GM18508 (cell line): ENCODE results near the gene FBXO48.
"Not testable (repeated sequence)": the region's sequence is repeated elsewhere in the genome, so short reads cannot be mapped to it uniquely, and the experiment has no call there.

Experiments
- ATAC-seq: cut with Tn5 transposase; IDR thresholded peaks from one replicate; pipeline ENCODE4 v1.9.1; 2021; ENCODE audit warnings: moderate number of reproducible peaks; ENCODE audit not compliant: insufficient read depth, unreplicated experiment

The FBXO48 gene, protein sequence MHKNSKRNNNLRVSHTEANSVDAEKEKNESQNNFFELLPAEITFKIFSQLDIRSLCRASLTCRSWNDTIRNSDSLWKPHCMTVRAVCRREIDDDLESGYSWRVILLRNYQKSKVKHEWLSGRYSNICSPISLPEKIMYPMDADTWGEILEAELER

DNA sequence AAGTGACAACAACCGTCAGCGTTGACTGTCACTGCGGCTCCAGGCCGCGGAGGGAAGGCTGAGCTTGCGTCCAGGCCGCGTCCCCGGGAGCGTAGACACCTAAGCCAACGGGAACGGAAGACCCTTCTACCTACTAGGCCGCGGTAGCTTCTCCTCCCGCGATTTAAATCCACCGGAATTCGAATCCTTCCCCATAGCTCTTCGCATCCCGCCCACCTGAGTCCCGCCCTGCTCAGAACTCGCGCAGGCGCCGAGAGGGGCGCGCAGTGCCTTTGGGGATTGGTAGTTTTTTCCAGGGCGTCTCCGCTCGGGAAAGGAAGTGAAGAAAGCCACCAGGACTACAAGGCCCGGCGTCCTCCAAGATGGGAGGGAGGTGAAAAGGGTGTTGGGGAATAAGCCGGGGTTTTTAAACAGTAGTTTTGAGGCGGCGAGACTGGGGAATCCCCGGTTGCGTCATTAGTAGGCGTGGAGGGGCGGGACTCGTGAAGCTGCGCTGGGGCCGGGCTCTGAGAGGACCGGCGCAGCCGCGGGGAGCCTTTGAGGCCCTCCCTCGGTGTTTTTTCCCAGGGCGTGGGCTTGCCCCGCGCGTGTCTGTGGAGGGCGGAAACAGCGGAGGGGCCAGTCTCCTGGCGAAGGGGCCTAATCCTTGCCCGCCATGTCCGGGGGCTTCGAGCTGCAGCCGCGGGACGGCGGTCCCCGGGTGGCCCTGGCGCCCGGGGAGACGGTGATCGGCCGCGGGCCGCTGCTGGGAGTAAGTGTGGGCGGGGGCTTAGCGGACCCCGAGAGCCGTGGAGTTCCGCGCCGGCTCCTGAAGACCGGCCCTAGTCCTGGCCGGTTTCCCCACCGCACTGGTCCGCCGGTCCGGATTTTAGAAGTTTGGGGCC is at the start of gene FBXO48, which contains the start of gene APLF:
Gene FBXO48, minus strand, starts transcription at position 218 of the 884 bp plus-strand sequence. CDS start 2,149 bp downstream, outside the sequence.
Gene APLF, plus strand, starts transcription at position 509 of the 884 bp plus-strand sequence. Its CDS starts 147 bp downstream, at position 656.
- peak; percentile 87 for ATAC-seq

DNA sequence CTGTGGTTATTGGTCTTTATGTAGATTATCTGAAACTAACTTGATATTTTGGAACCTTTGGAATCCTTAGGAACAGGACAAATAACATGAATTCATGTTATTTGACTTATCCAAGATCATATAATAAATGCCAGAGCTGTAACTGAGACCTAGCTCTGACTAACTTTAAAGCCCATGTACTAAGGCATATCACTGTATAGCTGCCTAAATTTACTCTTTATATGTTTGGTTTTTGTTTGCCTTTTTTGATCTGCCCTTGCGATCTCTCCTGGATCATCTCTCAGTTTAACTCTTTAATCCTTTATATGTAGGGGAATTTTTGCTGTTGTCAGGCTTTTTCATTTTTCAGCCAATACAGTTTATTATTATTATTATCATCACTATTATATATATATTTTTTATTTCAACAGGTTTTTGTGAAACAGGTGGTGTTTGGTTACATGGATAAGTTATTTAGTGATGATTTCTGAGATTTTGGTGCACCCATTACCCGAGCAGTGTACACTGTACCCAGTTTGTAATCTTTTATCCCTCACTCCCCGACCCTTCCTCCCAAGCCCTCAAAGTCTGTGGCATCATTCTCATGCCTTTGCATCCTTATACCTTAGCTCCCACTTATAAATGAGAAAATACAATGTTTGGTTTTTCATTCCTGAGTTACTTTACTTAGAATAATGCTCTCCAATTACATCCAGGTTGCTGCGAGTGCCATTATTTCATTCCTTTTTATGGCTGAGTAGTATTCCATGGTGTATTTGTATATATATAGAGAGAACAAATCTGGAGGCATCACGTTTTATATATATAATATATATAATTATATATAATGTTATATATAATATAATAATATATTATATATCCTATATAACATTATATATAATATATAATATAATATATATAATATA is 49.2 kb upstream of the FBXO48 start:
- no peak for ATAC-seq

DNA sequence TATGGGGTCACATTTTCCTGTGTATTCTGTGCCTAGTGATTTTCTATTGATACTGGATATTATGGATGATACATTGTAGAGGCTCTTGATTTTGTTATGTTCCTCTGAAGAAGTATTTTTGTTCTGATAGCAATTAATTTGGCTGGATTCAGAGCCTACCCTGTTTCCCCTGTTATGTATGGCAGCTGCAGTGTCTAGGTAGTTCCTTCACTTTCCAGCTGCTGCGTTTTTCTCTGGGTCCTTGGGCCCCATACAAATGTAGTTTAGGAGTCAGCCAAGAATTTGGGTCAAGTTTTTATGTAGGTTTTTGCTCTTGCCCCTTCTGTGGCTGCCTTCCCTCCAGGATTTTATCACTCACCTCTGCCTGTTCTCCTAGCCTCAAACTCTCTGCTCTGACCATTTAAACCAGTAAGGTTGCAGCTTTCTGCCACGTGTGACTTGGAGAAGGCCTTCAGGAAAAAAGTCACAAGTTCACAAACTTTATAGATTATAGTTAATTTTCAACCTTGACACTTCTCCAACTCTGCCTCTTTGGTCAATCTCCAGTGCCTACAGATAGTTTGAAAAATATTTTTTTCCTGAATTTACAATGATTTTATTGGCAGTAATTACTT is 47.3 kb upstream of the FBXO48 start:
- no peak for ATAC-seq

DNA sequence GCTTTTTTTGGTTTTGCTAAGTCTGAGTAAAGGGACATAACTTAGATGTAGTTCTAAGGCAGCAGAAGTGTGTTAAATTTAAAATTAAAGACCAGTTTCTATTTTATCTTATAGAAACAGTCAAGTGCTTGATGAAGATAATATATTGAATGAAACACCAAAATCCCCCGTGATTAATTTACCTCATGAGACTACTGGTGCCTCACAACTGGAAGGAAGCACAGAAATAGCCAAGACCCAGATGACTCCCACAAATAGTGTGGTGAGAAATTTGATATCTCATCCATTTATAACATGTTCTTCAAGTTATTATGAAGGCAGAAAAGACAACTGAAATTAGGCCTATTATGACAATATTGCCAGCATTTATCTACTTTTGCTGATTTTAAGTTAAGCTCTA is 45.9 kb upstream of the FBXO48 start:
- ATAC-seq, result no peak

DNA sequence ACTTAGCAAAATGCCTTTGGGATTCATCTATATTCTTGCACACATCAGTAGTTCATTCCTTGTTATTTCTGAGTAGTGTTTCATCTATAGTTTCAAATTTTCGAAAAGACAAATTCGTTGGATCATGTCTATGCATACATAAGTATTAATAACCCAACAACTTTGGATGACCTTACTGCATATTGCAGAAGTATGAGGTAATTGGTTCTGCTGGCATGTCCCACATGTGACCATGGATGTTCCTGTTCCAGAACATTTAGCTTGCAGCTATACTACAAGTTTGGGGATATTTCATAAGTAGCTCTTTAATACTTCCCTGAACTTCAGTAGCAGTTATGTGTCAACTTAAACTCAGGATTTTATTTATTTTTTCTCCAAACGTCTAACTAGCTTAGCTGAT is 45.2 kb upstream of the FBXO48 start:
- no peak for ATAC-seq

DNA sequence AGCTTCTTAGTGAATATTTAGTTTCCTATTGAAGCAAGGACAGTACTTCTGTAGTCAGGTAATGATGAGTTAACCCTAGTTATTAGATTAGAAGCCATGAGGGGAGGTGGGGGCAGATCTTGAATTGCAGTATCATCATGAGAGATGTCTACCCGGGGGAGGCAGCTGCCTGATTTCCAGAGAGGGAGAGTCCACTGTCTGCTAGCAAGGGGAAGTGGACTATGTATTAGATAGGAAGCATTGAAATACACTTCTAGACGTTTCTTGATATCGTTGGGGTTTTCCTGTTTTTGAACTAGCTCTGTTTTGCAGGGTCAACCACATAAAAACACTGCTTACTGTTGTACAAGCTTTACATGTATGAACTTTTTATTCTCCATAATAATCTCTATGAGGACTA is 39.1 kb upstream of the FBXO48 start:
- no peak for ATAC-seq

DNA sequence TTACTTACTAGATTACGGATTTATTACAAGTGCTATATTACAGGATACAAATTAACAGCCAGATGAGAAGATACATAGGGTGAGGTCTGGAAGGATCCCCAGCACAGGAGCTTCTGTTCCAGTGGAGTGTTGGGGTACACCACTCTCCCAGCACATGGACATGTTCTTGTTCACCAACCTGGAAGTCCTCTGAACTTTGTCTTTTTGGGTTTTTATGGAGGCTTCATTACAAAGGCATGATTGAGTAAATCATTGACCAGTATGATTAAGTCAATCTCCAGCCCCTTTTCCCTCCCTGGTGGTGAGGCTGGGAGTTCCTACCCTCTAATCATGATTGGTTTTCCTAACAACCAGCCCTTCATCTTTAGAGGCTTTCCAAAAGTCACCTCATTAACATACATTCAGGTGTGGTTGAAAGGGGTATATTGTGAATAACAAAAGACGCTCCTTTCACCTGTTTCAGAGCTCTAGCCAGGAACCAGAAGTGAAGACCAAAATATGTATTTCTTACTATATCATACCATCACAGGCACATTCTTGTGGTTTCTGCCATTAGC is 38.6 kb upstream of the FBXO48 start:
- ATAC-seq, result no peak

DNA sequence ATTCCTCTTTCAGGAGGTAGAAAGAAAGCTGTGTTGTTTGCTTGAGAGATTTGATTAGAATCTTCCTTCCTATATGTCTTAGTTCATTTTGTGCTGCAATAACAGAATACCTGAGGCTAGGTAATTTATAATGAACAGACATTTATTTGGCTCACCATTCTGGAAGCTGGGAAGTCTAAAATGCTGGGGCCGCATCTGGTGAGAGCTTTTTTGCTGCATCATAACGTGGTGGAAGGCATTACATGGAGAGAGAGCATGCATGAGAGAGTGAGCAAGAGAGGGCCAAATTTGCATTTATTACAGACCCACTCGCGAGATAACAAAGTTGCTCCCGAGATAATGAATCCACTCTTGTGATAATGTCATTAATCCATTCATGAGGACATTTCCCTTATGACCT is 34.7 kb upstream of the FBXO48 start:
- no peak for ATAC-seq

DNA sequence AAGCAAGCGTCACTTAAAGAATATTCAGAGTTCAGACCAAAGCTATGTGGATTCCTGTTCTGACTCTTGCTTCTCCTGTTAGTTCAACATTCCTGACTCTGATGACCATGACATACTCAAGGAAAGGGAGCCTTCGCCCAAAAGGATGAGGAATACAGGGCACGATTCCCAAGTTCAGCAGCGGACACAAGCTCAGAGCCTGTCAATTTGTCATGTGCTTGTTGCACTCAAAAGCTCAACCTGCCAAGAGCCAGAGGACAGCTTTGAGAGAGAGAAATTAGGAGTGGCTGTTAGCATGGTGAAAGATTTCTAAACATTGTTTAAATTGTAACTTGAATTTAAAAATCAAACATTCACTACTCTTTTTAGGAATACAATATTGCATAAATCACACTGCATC is 33.6 kb upstream of the FBXO48 start:
- no peak for ATAC-seq

DNA sequence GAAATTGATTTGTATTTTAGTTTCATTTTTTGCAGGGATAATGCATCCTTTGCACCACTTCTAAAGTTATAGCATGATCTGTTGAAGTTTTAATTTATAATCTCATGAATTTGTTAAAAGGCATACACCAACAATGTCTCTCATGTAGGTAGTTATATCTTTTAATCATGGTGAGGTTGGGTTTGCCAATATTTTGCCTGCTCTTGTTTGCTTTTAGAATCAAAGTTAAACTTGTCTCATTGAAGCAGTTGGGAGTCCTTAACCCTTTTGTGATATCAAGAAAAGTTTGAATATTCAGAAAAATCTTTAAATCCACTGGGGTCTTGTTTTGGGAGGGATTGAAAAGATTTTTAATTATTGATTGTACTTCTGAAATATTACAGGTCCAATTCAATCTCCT is 32.0 kb upstream of the FBXO48 start:
- ATAC-seq, result no peak

DNA sequence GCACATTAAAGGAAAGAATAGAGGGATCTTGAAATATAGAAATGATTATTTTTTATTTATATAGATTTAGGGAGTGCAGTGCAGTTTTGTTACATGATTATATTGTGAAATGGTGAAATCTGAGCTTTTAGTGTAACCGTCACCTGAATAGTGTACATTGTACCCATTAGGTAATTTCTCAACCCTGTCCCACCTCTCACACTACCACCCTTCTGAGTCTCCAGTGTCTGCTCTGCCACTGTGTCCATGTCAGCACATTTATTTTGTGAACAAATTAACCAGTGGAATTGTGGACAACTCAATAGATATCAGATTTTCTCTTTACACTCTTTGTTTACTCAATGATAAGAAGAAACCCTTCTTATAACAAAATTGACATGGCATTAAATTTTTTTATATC is 24.5 kb upstream of the FBXO48 start:
- no peak for ATAC-seq

DNA sequence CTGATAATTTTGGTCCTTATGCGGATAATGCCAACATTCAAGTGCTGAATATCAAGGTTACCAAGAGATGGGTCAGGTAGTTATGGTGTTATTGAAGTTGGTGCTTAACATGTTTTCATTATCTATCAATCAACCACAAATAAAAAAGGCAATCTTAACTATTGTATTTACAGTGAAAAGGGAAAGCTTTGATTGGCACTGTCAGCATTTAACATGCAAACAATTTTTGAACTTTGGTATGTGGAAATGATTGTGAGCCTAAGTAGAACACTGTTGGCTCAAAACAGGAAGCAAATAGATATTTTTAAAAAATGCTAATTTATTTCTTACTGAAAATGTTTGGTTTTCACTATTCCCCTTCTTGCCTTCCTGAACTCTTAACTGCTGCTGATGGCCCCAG is 22.2 kb upstream of the FBXO48 start:
- no peak for ATAC-seq

DNA sequence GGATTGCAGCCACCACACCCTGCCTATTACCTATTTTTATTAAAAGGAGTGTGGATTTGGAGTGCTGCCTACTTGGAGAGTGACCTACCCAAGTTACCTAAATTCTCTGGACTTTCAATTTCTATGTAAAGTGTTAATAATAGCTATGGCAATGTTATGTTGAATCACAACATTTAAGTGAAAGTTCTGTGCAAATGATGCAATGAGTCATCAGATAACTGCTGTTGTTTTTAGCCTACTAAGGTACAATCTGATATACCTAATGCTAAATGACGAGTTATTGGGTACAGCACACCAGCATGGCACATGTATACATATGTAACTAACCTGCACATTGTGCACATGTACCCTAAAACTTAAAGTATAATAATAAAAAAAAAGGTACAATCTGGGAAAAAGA is 21.5 kb upstream of the FBXO48 start:
- not testable (repeated sequence) for ATAC-seq

DNA sequence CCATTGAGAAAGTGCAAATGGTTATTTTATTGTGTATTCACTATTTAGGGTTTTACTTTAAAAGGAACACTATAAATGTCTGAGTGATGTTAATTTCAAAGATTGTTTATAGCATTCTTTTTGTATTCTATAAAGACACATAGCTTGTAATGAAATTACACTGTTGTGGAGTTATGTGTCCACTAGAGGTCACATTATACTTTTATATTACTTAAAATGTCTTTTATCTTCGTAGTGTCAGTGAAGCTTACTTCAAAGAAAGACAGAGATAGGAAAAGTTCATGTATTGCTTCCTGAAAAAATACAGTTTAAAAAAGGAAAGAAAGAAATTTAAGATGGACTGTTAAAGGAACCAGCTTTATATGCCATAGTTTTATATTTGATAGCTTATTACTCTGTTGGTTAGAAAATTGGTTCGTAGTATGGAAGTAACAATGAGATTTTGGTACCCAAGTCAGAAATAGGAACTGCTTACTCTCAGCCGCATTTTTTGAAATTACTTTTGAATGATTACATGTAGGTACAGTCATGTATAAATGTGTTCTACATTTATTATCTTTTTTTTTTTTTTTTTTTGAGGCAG is 20.8 kb upstream of the FBXO48 start:
- ATAC-seq, result no peak

DNA sequence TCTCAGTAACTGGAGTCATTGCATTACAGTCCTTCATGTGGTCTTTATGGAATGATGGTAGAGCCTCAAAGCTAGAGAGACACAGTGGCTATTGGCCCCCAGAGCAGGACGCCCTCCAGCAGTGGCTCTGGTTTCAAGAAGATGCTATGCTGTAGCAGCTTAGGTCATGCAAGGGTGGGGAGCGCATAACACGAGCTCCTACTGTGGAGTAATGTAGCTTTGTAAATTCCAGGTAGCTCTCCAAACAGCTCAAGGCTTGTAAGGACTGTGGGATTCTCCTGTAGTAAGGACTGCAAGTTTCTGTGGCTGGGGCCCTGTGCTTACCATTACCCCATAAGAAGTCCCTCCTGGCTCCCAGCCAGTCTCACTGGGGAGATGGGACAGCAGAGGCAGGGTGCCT is 15.9 kb upstream of the FBXO48 start:
- ATAC-seq, result no peak

DNA sequence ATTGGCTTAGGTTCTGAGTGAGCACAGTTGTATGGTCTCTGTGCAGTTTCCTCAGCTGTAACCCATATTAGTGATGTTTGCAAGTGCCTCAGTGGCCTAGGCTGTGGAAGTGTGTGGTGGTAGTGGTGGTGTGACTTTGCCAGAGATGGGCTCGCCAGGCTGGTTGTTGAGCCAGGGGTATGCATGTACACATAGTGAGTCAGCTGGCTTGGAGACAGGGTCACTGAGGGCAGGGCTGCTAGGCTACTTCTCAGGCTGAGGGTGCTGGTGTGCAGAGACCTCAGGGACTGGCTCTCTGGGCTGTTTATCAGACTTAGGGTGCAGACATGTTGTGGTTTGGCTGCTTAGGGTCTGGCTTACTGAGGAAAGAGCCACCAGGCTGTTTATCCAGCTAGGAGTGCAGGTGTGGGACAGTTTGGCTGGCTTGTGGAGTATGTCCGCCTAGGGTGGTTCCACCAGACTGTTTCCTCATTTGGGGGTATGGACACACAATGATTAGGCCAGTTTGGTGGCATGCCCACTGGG is 15.3 kb upstream of the FBXO48 start:
- no peak for ATAC-seq

DNA sequence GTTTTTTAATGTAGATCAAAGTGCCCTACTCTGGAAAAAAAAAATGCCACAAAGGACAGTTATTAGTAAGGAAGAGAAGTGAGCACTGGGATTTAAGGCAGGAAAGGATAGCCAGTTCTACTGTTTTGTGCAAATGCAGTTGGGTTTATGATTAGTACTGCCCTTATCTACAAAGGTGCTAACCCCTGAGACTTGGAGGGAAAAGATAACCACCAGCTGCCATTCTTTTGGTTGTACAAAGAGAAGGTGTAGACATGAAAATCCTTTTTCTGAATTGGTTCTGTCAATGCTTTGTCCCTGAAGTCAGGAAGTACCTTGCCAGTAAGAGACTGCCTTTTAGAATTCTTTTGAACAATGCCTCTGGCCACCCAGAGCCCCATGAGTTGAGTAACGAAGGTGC is 11.6 kb upstream of the FBXO48 start:
- ATAC-seq, result no peak

DNA sequence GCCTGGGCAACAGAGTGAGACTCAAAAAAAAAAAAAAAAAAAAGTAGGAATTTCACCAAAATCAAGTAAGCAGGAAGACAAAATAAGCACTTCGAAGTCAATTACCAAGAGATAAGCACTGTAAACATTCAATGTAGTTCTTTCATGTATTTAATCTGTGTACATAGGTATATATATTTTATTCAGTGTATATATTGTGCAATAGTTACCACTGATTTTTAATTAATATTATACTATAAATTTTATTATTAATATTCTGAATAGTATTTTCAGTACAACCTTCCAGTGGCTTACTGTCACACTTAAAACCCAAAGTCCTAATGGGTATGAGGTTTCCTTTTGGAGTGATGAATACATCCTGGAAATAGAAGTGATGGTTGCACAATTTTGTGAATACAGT is 9.4 kb upstream of the FBXO48 start:
- no peak for ATAC-seq

DNA sequence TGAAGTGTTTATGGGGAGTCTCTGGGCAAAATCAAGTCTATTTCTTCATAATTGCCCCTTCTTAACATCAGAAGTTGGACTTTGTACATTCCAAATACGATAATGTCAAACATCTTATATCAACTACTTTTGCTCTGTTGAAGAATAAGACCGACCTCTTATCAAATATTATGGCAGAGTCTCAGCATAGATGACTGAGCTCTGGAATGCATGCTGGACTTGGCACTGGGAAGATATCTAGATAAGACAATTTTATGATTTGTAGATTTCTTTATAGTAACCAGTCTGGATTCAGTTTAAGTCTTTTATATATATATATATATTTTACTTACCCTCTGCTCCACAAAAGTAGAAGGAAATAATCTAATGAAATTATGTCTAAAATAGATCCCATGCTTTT is 8.5 kb upstream of the FBXO48 start:
- no peak for ATAC-seq

DNA sequence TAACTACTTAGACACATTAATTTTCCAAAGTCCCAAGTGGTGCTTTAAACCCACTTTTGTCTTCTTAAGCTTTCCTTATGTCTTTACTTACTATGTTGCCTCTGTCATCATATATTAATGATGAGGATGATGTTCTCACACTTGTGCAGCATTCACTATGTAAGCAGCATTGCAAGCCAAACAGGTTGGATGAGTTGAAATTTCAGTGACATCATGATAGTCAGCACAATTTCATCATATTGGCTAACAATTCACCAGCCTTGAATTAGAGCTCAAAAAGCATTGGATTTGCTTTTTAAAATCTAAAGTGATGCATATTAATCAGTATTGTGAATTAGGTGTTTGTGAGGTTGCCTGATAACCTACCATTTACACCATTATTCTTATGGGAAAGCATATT is 8.0 kb upstream of the FBXO48 start:
- no peak for ATAC-seq
